Right ventricle myocardium inferior (tissue), 1 donor: ENCODE measurements around the gene ACAT1. TPM values are rescaled to one million over a fixed set of nuclear protein-coding genes. Genes with fewer than 3 reads are reported as not detected.
"Not testable (repeated sequence)": the region's sequence is repeated elsewhere in the genome, so short reads cannot be mapped to it uniquely, and the experiment has no call there.

Experiments
- ATAC-seq: fragments of 200-7000 bp; cut with Tn5 transposase; one replicate; pipeline ENCODE4 v1.9.1; 2020; ENCODE audit warnings: mild to moderate bottlenecking, moderate library complexity
- DNase-seq: peaks from one replicate; pipeline ENCODE4 v3.0.0; 2021; ENCODE audit errors: missing footprints
- intact Hi-C: fragments of 100-400 bp; cut with DNase I; formaldehyde crosslinking; loops from one replicate; pipeline ENCODE4 v1.11.0; 2022
- total RNA-seq: library from RNA; stranded (reverse); fragmentation: NEBNext Ultra II Directional; extraction: Animal tissue kit (Norgen Biotek cat#: 25700); gene quantifications from one replicate; pipeline ENCODE4 v1.2.1, GENCODE V29; 2021
- donor health status: DM: no; HTN: yes; CAD: no; lungs with severe emphysema.

Gene ACAT1
- total RNA-seq, 1 donor from 2014 or later = 396 TPM

DNA sequence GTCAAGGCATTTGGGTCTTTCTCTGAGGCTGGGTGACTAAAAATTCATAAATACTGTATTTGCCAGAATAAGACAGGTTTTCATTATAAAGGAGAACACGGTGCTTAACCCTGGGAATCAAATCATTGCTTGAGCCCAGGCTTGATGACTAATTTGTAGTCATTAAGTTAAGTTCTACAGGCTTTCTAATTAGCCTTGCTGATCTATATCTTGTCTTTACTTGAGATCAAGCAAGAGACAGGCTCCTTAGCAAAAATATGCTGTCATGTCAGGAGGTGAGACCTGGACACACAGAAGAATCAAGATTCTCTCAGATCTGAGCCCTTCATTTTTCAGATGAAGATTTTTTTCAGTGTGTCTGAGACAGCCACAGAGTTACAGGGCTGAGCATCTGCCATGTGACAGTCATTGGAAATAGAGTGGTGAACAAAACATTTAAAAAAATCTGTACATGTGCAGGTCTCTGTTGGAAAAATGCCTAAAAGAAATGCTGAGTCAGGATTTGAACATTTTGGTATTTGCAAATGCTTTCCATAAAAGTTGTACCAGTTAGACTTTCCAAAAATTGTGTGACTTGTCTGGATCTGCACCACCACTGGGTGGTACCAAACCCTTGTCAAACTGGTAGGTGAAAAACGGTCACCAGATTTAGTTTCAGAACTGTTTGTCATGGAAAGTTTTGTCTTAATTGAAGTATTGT is 14.6 kb downstream of the ACAT1 start:
- DNase-seq (no peak), ATAC-seq (no peak)
- intact Hi-C loops = no loop called here

DNA sequence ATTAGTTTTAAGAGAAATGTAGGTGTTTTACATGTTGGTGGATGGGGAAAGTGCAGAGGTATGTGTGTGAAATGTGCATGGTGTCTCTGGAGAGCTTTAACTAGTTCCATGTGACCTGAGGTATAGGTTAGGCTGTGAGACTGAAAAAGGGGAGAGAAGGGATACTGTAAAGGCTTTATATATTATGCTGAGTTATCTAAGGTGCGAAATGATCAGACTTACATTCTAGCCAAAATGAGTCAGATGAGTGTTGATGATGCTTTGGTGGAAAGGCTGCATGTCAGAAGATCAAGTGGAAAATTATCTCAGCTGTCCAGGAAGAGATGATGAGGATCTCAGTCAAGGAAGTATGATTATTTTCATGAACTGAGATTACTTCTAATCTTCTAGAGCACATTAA is 15.8 kb downstream of the ACAT1 start:
- ATAC-seq (no peak), DNase-seq (no peak)
- intact Hi-C loops = no loop called here

DNA sequence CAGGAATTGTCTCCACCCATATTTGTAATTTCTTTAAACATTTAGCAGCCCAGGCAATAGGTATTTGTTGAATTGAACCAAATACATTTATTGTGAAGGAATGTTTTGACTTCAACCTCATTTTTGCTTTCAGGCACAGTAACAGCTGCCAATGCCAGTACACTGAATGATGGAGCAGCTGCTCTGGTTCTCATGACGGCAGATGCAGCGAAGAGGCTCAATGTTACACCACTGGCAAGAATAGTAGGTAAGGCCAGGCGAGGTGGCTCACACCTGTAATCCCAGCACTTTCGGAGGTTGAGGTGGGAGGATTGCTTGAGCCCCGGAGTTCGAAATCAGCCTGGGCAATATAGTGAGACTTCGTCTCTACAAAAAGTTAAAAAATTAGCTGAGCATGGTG is 20.9 kb downstream of the ACAT1 start:
- no peak for ATAC-seq
- DNase-seq = no peak
- intact Hi-C loops = no loop called here

DNA sequence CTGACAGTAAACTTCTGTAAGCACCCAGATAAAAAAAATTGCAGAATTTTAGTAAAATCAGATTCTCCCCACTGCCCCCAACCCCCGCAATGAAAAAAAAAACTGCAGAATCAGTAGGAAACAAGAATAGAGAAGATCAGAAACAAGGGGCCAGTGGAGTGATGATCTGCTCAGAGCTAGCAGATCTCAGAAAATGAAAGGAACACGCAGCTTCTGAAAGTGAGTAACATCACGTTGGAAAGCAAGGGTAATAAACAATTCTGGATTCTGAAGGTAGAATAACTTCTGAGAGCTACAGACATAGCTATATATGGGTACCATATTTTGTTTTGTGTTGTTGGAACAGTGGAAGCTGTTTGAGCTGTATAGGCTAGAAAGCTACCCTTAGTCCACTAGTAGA is 23.2 kb downstream of the ACAT1 start:
- no peak for ATAC-seq
- DNase-seq = no peak
- intact Hi-C loops = no loop called here

DNA sequence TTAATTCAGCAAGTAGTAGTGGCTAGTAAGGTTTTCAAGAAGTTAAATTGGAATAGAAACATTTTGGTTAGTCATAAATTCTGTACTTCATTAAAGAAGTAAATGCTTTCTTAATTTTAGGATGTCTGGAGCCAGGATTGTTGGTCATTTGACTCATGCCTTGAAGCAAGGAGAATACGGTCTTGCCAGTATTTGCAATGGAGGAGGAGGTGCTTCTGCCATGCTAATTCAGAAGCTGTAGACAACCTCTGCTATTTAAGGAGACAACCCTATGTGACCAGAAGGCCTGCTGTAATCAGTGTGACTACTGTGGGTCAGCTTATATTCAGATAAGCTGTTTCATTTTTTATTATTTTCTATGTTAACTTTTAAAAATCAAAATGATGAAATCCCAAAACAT is 25.8 kb downstream of the ACAT1 start:
- ATAC-seq (no peak), DNase-seq (no peak)
- intact Hi-C loops = no loop called here

DNA sequence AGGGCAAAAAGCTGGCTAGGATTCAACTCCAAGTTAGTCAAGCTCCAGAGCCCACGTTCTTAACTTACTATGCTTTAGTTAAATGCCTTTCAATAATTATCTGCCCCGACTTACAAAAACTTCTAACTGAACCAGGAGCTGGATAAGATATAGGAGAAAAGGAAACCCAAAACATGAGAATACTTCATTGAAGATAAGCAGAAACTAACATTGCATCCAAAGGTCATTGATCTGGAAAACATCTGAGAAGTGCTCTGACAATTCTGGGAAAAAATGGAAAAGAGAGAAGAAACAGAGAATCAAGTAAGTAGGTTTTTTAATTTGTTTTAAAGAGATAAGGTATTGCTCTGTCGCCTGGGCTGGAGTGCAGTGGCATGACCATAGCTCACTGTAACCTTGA is 27.2 kb downstream of the ACAT1 start:
- ATAC-seq (no peak), DNase-seq (no peak)
- intact Hi-C loops = no loop called here

DNA sequence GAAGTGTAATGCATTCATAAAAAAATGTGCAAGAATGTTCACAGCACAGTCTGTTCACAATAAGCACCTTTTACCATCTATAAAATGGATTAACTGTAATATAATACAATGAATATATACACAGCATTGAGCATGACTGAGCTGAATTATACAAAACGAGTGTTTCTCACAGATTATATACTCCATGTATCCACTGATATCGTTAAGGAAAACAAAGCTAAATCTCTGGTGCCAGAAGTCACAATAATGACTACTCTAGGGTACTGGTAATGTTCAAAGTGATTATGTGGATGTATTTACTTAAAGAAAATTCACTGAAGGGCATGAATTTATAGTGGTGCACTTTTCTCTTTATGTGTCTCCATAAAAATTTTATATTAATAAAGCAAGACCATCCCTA is 33.2 kb downstream of the ACAT1 start:
- ATAC-seq (no peak), DNase-seq (no peak)
- intact Hi-C loops = no loop called here

DNA sequence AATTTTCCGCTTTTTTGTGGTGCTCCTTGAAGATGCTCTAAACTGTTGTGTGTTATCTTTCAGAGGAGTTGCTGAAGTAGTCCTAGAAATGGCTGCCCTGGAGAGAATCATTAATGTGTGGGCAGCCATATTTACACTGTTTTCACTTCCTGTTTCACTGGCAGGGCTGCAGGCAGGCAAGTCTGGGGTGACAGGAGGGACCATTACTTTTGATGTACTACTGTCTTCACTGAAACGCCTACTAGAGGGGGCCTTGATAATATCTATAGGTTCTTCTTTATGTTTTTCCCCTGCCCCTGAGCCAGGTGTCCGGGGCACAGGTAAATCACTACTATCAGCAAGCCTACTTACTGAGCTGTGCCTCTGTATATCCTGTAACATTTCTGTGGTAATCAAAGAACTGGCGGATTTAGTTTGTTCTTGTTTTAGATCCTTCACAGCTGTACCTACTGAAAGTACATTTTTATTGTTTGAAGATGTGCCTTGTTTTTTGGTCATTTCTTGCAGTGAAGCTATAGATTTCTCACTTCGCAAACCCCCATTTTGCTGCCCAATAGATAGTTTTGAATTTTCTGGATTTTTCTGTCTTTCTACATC is 39.7 kb downstream of the ACAT1 start:
- intact Hi-C loops = no loop called here
- ATAC-seq (no peak), DNase-seq (no peak)

DNA sequence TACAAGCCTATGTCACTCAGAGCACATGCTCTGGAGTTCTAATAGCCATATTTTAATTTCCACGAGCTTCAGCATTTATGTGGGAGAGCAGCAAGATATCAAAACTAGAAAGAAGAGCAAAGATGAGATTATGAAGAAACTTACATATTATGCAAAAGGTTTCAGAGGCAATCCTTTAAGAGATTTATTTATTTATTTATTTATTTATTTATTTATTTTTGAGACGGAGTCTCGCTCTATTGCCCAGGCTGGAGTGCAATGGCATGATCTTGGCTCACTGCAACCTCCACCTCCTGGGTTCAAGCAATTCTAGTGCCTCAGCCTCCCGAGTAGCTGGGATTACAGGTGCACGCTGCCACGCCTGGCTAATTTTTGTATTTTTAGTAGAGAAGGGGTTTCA is 41.5 kb downstream of the ACAT1 start:
- ATAC-seq, DNase-seq, intact Hi-C loops: not testable (repeated sequence)

DNA sequence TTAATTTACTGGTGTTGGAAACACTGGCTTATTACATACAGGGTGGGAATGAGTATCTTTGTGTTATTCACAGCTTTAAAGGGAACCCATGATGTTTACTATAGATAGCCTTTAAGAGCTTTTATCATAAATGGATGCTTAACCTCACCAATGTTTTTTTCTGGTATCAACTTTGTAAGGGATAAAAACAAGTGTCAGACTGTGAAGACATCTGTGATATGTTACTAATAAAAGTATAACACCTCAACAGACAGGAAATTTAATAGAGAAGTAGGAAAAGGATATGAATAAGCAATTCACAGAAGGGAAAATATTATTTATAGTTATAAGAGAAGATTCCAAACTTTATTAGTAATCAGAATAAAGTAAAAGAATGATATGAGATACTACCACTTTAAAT is 46.3 kb downstream of the ACAT1 start:
- ATAC-seq = no peak
- intact Hi-C loops = no loop called here
- DNase-seq = no peak

DNA sequence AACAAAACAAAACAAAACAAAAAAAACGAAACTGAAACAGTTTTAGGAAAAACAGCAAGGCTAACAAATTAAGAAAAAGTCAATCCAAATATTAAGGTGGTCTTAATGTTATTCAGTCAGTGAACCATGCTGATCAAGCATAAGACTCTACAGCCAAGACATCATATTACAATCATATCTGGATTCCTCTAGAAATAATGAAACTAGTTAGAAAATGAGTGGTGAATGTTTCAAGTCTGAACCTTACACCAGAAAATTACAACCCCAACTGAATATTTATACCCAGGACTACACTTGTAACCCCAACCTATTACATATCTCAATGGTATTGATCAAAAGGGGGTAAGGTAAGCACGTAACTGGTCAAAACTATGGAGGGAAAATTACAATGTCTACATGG is 48.8 kb downstream of the ACAT1 start:
- no peak for DNase-seq
- no peak for ATAC-seq
- intact Hi-C loops = no loop called here

DNA sequence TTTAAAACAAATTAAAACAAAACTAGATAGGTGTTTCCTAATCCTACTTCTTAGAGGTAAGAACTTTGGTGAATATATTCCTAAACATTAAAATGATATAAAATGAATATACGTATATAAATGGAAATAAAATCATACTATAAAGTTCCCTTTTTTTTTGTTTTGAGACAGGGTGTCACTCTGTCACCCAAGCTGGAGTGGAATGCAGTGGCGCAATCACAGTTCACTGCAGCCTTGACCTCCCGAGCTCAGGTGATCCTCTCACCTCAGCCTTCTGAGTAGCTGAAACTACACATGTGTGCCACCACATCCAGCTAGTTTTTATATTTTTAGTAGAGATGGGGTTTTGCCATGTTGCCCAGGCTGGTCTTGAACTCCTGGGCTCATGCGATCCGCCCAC is 56.2 kb downstream of the ACAT1 start:
- intact Hi-C loops = no loop called here
- ATAC-seq = no peak

DNA sequence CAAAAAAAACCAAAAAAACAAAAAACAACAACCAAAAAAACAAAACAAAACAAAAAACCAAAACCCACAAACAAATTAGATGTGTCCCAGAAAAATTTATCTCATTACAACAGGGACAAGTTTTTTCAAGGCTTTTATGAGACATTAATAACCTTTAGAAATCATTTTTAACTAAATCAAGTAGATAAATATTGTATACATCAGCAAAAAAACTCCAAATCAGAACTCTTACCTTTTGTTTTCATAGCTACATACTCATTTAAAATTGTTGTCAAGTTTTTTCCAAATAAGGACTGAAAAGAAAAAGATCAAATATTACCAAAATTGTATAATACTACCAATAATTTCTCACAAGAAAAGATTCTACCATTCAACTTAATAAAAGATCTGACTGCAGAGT is 72.4 kb downstream of the ACAT1 start:
- intact Hi-C loops = no loop called here
- ATAC-seq = no peak
- no peak for DNase-seq

More for the DNA sequence above, 56.2 kb downstream of the ACAT1 start:
- no peak for DNase-seq

DNA sequence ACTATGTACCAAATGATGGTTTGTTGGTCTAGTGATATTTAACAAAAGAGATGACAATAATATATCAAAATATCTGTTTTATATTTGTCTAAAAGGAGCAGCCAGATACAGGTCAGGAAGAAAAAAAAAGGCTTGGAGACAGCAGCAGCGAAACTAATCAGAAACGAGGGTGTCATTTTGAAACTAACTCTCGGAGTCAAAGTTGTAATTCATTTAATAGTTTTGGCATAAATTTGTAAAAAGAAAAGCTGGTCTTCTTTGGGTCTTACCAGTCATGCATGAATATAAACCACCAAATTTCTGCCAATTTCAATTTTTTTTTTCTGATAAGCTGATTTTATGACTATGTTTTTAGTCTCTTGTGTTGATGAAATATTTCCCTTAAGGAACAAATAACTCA is 75.5 kb downstream of the ACAT1 start:
- DNase-seq (no peak), ATAC-seq (no peak)
- intact Hi-C loops = no loop called here

Other genes with a start within 250 kb of the ACAT1 start
- 1.1 TPM for gene RAB39A, start 193.1 kb upstream of the ACAT1 start, total RNA-seq
- 34.2 TPM for gene CUL5, start 112.7 kb upstream of the ACAT1 start, total RNA-seq
- 7.4 TPM for gene NPAT, start 101.1 kb downstream of the ACAT1 start, total RNA-seq
- 24.9 TPM for gene ATM, start 101.5 kb downstream of the ACAT1 start, total RNA-seq